GF-D8 (cell line): ENCODE measurements around the gene SLIT1.

ENCODE experiments used
- DNase-seq: peaks from one replicate; lab custom pipeline; 2025; lab: John Stamatoyannopoulos, UW

SLIT1 gene

GRCh38 chr10:97139651-97140048 is 46.1 kb downstream of the SLIT1 start:
- no peak for DNase-seq

GRCh38 chr10:97138846-97139245 is 46.9 kb downstream of the SLIT1 start:
- no peak for DNase-seq

- DNase-seq = no peak
These were observed 47.6 kb downstream of the SLIT1 start for GRCh38 chr10:97138174-97138573.

GRCh38 chr10:97136756-97137155 is 49.0 kb downstream of the SLIT1 start:
- DNase-seq = no peak

- no peak for DNase-seq
These were observed 50.3 kb downstream of the SLIT1 start for GRCh38 chr10:97135464-97135863.

GRCh38 chr10:97134983-97135382 is 50.8 kb downstream of the SLIT1 start:
- no peak for DNase-seq

- no peak for DNase-seq
These were observed 51.6 kb downstream of the SLIT1 start for GRCh38 chr10:97134110-97134509.

- no peak for DNase-seq
These were observed 53.5 kb downstream of the SLIT1 start for GRCh38 chr10:97132273-97132672.

- no peak for DNase-seq
These were observed 54.1 kb downstream of the SLIT1 start for GRCh38 chr10:97131666-97132065.

GRCh38 chr10:97131181-97131628 is 54.6 kb downstream of the SLIT1 start:
- DNase-seq = no peak

- DNase-seq = no peak
These were observed 56.1 kb downstream of the SLIT1 start for GRCh38 chr10:97129666-97130065.

- DNase-seq = no peak
These were observed 57.1 kb downstream of the SLIT1 start for GRCh38 chr10:97128516-97129154.

GRCh38 chr10:97128039-97128492 is 57.7 kb downstream of the SLIT1 start:
- no peak for DNase-seq

- no peak for DNase-seq
These were observed 58.2 kb downstream of the SLIT1 start for GRCh38 chr10:97127509-97127908.

GRCh38 chr10:97124211-97124610 is 61.5 kb downstream of the SLIT1 start:
- DNase-seq = no peak

GRCh38 chr10:97123765-97124164 is 62.0 kb downstream of the SLIT1 start:
- DNase-seq = no peak

- no peak for DNase-seq
These were observed 64.7 kb downstream of the SLIT1 start for GRCh38 chr10:97121041-97121440.

GRCh38 chr10:97120370-97120769 is 65.4 kb downstream of the SLIT1 start:
- no peak for DNase-seq

- no peak for DNase-seq
These were observed 66.6 kb downstream of the SLIT1 start for GRCh38 chr10:97119058-97119745.

- no peak for DNase-seq
These were observed 68.4 kb downstream of the SLIT1 start for GRCh38 chr10:97117372-97117771.

GRCh38 chr10:97116462-97117162 is 69.1 kb downstream of the SLIT1 start:
- no peak for DNase-seq

GRCh38 chr10:97115846-97116245 is 69.9 kb downstream of the SLIT1 start:
- DNase-seq = no peak

- DNase-seq = no peak
These were observed 74.1 kb downstream of the SLIT1 start for GRCh38 chr10:97111615-97112014.
